Measurements from ENCODE around the gene SASH1.

GRCh38 chr6:148446681-148447080 lies 104.0 kb downstream of the SASH1 start:
- TF ChIP-seq CTCF (IDR thresholded peaks at IDR 0.05; ENCODE audit: low read length) (no peak), EZH2 (optimal IDR thresholded peaks at IDR 0.05; ENCODE audit: low read depth, low read length) (no peak), EZH2phosphoT487 (IDR thresholded peaks at IDR 0.05; ENCODE audit: low read length) (no peak)
